ENCODE results near the gene HORMAD1. TPM values are rescaled to one million over a fixed set of nuclear protein-coding genes. Genes with fewer than 3 reads are reported as not detected.

HORMAD1 gene
- total RNA-seq, 1 donor: 0.36 TPM

DNA sequence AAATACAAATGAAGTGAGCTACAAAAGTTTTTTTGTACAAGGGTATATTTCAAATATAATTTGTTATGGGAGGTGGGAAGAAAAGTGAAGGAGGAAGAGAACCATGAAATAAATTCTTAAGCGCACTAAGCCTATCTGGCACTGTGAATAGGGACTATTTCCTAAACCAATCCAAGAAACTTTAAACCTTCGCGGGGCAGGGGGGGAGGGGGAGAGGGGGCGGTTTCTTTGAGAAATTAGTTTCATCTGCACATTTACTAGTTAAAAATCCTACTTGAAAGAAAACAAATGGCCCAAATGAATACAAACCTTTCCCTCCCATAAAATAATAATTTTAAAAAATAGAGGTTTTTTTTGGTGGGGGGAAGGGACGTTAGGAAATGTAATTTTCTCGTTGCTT is 24.1 kb downstream of the HORMAD1 start:
- H2AFZ ChIP-seq (ENCODE audit: low read length): peak overlapping the region; percentile 82
- H3K4me1 ChIP-seq (ENCODE audit: insufficient read depth, low read length): peaks cover 7% of the 10 kb centered on the region
- no peaks in the 10 kb centered on the region for H3K27me3 ChIP-seq (ENCODE audit: insufficient read depth, low read length)
- peaks cover 28% of the 10 kb centered on the region for H3K36me3 ChIP-seq (ENCODE audit: insufficient read depth, low read length)
- no peaks in the 10 kb centered on the region for H4K20me1 ChIP-seq (ENCODE audit: insufficient read depth, low read length)
- no peaks in the 10 kb centered on the region for H3K9me3 ChIP-seq (ENCODE audit: low read depth, low read length)
- H3K79me2 ChIP-seq (ENCODE audit: insufficient read depth, low read length): peaks cover 14% of the 10 kb centered on the region
- peak overlapping the region; percentile 81 for H3K4me2 ChIP-seq (ENCODE audit: insufficient read depth, low read length)
- peak overlapping the region; percentile 77 for H3K4me3 ChIP-seq (ENCODE audit: insufficient read depth, low read length)
- TF ChIP-seq, protein P1, sequence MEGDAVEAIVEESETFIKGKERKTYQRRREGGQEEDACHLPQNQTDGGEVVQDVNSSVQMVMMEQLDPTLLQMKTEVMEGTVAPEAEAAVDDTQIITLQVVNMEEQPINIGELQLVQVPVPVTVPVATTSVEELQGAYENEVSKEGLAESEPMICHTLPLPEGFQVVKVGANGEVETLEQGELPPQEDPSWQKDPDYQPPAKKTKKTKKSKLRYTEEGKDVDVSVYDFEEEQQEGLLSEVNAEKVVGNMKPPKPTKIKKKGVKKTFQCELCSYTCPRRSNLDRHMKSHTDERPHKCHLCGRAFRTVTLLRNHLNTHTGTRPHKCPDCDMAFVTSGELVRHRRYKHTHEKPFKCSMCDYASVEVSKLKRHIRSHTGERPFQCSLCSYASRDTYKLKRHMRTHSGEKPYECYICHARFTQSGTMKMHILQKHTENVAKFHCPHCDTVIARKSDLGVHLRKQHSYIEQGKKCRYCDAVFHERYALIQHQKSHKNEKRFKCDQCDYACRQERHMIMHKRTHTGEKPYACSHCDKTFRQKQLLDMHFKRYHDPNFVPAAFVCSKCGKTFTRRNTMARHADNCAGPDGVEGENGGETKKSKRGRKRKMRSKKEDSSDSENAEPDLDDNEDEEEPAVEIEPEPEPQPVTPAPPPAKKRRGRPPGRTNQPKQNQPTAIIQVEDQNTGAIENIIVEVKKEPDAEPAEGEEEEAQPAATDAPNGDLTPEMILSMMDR (IDR thresholded peaks at IDR 0.05; ENCODE audit: extremely low read depth, low read depth, low read length): no peak
- peak; percentile 25 for DNase-seq (ENCODE audit: insufficient read length, low spot score, missing footprints)
- H3K27ac ChIP-seq (ENCODE audit: low read depth, low read length): peak overlapping the region; percentile 59

DNA sequence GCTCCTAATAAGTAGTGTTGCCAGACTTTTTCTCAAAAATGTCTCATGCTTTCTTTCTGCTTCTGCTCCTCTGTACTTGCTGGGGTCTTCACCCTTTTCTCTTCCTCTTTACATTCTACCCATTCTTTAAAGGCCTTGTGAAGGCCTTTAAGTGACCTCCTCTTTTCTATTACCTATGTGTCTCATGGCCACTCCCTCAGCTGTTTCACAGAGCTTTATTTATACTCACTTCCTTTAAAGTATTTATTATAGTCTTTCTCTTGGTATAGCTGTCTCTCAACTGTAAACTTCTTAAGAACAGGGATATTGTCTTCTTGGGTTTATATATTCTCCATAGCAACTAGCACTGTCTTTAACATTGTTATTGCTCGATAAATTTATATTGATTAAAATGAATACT is 24.5 kb downstream of the HORMAD1 start:
- no peak for DNase-seq (ENCODE audit: insufficient read length, low spot score, missing footprints)
- TF ChIP-seq, protein P1 (IDR thresholded peaks at IDR 0.05; ENCODE audit: extremely low read depth, low read depth, low read length): no peak
- no peak overlapping the region for H3K27ac ChIP-seq (ENCODE audit: low read depth, low read length)

DNA sequence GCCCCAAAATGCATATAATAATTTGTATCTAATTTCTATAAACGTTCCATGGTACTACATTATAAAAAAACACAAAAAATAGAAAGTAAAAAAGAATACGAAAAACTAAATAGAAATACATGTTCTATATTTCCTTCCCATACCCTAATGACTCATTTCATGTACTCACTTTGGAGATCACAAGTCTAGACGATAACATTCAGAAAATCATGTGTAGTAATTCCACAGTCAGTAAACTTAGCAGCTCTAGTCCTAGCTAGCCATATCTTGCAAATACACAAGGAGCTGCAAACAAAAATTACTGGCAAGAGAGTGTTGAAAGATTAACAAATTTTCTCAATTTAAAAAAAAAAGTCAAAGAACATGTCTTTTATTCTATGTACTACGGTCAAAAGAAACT is 25.1 kb downstream of the HORMAD1 start:
- Histone ChIP-seq H3K36me3 (ENCODE audit: insufficient read depth, low read length) (peaks cover 31% of the 10 kb centered on the region), H3K27me3 (ENCODE audit: insufficient read depth, low read length) (no peaks in the 10 kb centered on the region), H3K27ac (ENCODE audit: low read depth, low read length) (no peak overlapping the region), H2AFZ (ENCODE audit: low read length) (no peak overlapping the region), H3K4me2 (ENCODE audit: insufficient read depth, low read length) (peak overlapping the region; percentile 81), H3K9me3 (ENCODE audit: low read depth, low read length) (no peaks in the 10 kb centered on the region), H3K4me3 (ENCODE audit: insufficient read depth, low read length) (no peak overlapping the region), H3K4me1 (ENCODE audit: insufficient read depth, low read length) (peaks cover 7% of the 10 kb centered on the region), H4K20me1 (ENCODE audit: insufficient read depth, low read length) (no peaks in the 10 kb centered on the region), H3K79me2 (ENCODE audit: insufficient read depth, low read length) (peaks cover 14% of the 10 kb centered on the region)
- TF ChIP-seq, protein P1 (IDR thresholded peaks at IDR 0.05; ENCODE audit: extremely low read depth, low read depth, low read length): no peak
- no peak for DNase-seq (ENCODE audit: insufficient read length, low spot score, missing footprints)

More for the DNA sequence above, 24.5 kb downstream of the HORMAD1 start:
- Histone ChIP-seq H3K4me2 (ENCODE audit: insufficient read depth, low read length) (peak overlapping the region; percentile 81), H3K27me3 (ENCODE audit: insufficient read depth, low read length) (no peaks in the 10 kb centered on the region), H2AFZ (ENCODE audit: low read length) (no peak overlapping the region), H3K4me1 (ENCODE audit: insufficient read depth, low read length) (peaks cover 7% of the 10 kb centered on the region), H3K79me2 (ENCODE audit: insufficient read depth, low read length) (peaks cover 14% of the 10 kb centered on the region), H4K20me1 (ENCODE audit: insufficient read depth, low read length) (no peaks in the 10 kb centered on the region), H3K36me3 (ENCODE audit: insufficient read depth, low read length) (peaks cover 28% of the 10 kb centered on the region), H3K4me3 (ENCODE audit: insufficient read depth, low read length) (peak overlapping the region; percentile 77), H3K9me3 (ENCODE audit: low read depth, low read length) (no peaks in the 10 kb centered on the region)

DNA sequence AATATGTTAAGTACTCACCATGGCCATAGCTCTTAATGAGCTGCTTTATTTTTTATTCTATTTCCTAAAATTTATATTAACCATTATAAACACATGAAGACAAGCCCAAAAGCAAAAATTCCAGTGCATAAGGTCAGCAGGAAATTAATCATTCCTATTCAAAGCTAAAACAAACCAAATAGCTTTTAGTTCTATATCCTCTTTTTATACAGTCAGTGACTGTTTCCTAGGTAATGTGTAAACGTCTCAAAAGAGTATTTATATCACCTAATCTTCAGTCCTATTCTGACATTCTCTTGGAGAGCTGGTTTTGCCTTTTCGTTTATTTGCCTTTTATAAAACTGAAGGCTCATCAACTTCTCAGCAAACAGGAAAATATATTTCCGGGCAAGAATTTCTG is 28.0 kb downstream of the HORMAD1 start:
- Histone ChIP-seq H3K27me3 (ENCODE audit: insufficient read depth, low read length) (no peaks in the 10 kb centered on the region), H3K36me3 (ENCODE audit: insufficient read depth, low read length) (peaks cover 40% of the 10 kb centered on the region), H3K4me1 (ENCODE audit: insufficient read depth, low read length) (peaks cover 7% of the 10 kb centered on the region), H3K4me3 (ENCODE audit: insufficient read depth, low read length) (no peak overlapping the region), H3K9me3 (ENCODE audit: low read depth, low read length) (no peaks in the 10 kb centered on the region), H3K79me2 (ENCODE audit: insufficient read depth, low read length) (peaks cover 14% of the 10 kb centered on the region), H2AFZ (ENCODE audit: low read length) (no peak overlapping the region), H3K27ac (ENCODE audit: low read depth, low read length) (no peak overlapping the region), H3K4me2 (ENCODE audit: insufficient read depth, low read length) (no peak overlapping the region), H4K20me1 (ENCODE audit: insufficient read depth, low read length) (no peaks in the 10 kb centered on the region)
- TF ChIP-seq, protein P1 (IDR thresholded peaks at IDR 0.05; ENCODE audit: extremely low read depth, low read depth, low read length): no peak
- DNase-seq (ENCODE audit: insufficient read length, low spot score, missing footprints): no peak
